ENCODE data around the gene ASCC1.

DNA sequence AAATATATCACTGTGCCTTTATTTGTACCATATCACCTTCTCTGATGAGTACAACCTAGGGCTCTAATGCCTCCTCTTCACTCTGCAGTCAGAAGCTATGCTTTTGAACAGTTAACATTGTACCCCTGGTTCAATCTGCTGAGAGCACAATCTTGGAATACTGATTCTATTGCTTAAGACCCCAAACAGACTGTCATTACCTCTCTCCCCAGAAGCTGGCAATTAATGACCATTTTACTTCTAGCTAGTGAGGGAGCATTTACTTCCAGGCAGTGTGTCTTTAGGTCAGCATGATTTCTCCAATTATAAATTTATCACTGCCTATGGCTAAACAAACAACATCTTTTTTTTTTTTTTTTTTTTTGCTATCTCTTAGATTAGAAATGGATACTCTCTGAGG, 91.7 kb downstream of the ASCC1 start:
- TF ChIP-seq CTCF (IDR thresholded peaks at IDR 0.05; ENCODE audit: low read length): no peak
- no peak for TF ChIP-seq EZH2phosphoT487 (IDR thresholded peaks at IDR 0.05; ENCODE audit: low read length)
